Mammary epithelial cell (primary cell): Measurements from ENCODE around the gene JPH3.

Source experiments
- CTCF ChIP-seq, 2 donors: IDR thresholded peaks in 1 of 2; conservative IDR thresholded peaks in 1 of 2; 2 replicates each; pipeline ENCODE4 v1.5.1; 2011 to 2012; ENCODE audit warnings: inconsistent platforms in 2 of 2, low read length in 2 of 2, mild to moderate bottlenecking in 2 of 2, control low read depth in 1 of 2, low read depth in 1 of 2; ENCODE audit not compliant: insufficient read depth in 1 of 2; ENCODE audit errors: extremely low read depth in 1 of 2
- EZH2 ChIP-seq: IDR thresholded peaks from 2 replicates; pipeline ENCODE4 v1.6.1; 2012; ENCODE audit warnings: low read length, inconsistent platforms, borderline replicate concordance

DNA sequence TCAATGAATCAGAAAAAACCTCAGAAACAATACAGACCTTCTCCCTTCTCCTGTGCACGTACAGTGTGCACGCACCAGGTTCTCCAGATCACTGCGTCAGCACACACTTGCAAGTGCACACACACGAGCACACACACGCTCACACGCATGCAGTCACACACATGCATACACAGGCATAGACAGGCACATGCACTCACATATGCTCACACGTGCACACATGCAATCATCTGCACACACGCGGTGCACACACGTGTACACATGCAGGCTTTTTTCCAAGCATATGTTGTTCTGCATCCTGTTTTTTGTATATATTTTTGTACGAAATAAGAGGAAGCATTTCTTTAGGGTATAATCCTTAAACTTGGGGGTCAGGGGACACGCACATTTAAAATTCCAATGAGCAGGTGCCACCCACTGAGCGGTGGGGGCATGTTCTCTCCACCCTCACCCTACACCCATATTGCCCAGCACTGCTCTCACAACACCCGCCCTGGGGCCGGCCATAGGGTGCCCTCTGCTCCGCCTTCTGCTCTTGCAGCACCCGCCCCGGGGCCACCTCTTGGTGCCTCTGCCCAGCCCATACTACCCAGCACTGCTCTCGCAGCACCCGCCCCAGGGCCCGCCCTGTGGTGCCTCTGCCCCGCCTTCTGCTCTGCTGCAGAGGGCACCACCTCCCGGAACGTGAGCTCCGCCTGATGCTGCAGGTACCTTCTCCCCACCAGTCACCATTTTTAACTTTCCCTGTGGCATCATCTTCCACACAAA lies 142.6 kb downstream of the JPH3 start:
- TF ChIP-seq CTCF (conservative IDR thresholded peaks at IDR 0.05 in 1 of 2, IDR thresholded peaks at IDR 0.05 in 1 of 2; ENCODE audit: extremely low read depth in 1 of 2, insufficient read depth in 1 of 2, low read depth in 1 of 2, low read length in 2 of 2) (no peak), EZH2 (no peak)
